HG03097 (cell line): ENCODE results near the gene PSKH1.

Experiments
- ATAC-seq: cut with Tn5 transposase; IDR thresholded peaks from one replicate; pipeline ENCODE4 v1.9.1; 2021; ENCODE audit not compliant: unreplicated experiment, low FRiP score

Gene PSKH1

GRCh38 chr16:67953641-67954375 lies 60.8 kb downstream of the PSKH1 start:
- no peak for ATAC-seq

GRCh38 chr16:67954421-67955196 lies 61.6 kb downstream of the PSKH1 start:
- ATAC-seq = no peak

GRCh38 chr16:67957622-67958021 lies 64.6 kb downstream of the PSKH1 start:
- ATAC-seq = no peak

- ATAC-seq = no peak
Measured at GRCh38 chr16:67959536-67960329, 66.7 kb downstream of the PSKH1 start.

- no peak for ATAC-seq
Measured at GRCh38 chr16:67961551-67961957, 68.5 kb downstream of the PSKH1 start.

- no peak for ATAC-seq
Measured at GRCh38 chr16:67962135-67962534, 69.1 kb downstream of the PSKH1 start.

- no peak for ATAC-seq
Measured at GRCh38 chr16:67963292-67963661, 70.2 kb downstream of the PSKH1 start.

GRCh38 chr16:67963662-67964321 lies 70.7 kb downstream of the PSKH1 start:
- ATAC-seq = no peak

GRCh38 chr16:67964477-67965131 lies 71.5 kb downstream of the PSKH1 start:
- ATAC-seq = no peak

- no peak for ATAC-seq
Measured at GRCh38 chr16:67965668-67966548, 72.9 kb downstream of the PSKH1 start.

GRCh38 chr16:67966549-67967182 lies 73.6 kb downstream of the PSKH1 start:
- ATAC-seq = no peak

GRCh38 chr16:67967183-67967957 lies 74.3 kb downstream of the PSKH1 start:
- ATAC-seq = no peak

- peak; percentile 24 for ATAC-seq
Measured at GRCh38 chr16:67967958-67968399, 74.9 kb downstream of the PSKH1 start.

- ATAC-seq = peak; percentile 69
Measured at GRCh38 chr16:67968400-67969253, 75.6 kb downstream of the PSKH1 start, which contains the start of gene SLC12A4. Gene SLC12A4 (minus strand): TSS chr16:67968637. CDS start chr16:67968553, 84 bp downstream.

- peak; percentile 8 for ATAC-seq
Measured at GRCh38 chr16:67969254-67970039, 76.4 kb downstream of the PSKH1 start.

GRCh38 chr16:67971111-67971510 lies 78.1 kb downstream of the PSKH1 start:
- ATAC-seq = no peak
